Kidney (tissue), 14 donors: ENCODE measurements around the gene KLF11. TPM values are rescaled to one million over a fixed set of nuclear protein-coding genes. Genes with fewer than 3 reads are reported as not detected.

Experiments
- DNase-seq, 5 donors: peaks; one replicate each; pipeline ENCODE4 v3.0.0-alpha.2; 2013 to 2020
- FAIRE-seq: peaks from 2 replicates; lab custom pipeline; 2012; peaks lifted over from hg19 to GRCh38; lab: Jason Lieb, UNC
- H3K27ac ChIP-seq, 2 donors: one replicate each; pipeline ENCODE4 v1.7.0; 2013; ENCODE audit warnings: low read depth in 2 of 2, low read length in 2 of 2, inconsistent platforms in 1 of 2
- H3K27me3 ChIP-seq: one replicate; pipeline ENCODE4 v1.7.1; 2013; ENCODE audit warnings: low read length, inconsistent platforms; ENCODE audit not compliant: control insufficient read depth, insufficient read depth
- H3K36me3 ChIP-seq, 3 donors: one replicate each; pipeline versions ENCODE4 v1.7.0 to v1.7.1; 2013; ENCODE audit warnings: low read length in 3 of 3, control low read depth in 1 of 3, inconsistent platforms in 1 of 3; ENCODE audit not compliant: insufficient read depth in 3 of 3, control insufficient read depth in 2 of 3
- H3K4me1 ChIP-seq, 3 donors: one replicate each; pipeline versions ENCODE4 v1.7.0 to v1.7.1; 2013; ENCODE audit warnings: low read length in 3 of 3, inconsistent platforms in 1 of 3, low read depth in 1 of 3; ENCODE audit not compliant: control insufficient read depth in 2 of 3, insufficient read depth in 2 of 3
- H3K4me3 ChIP-seq, 3 donors: one replicate each; pipeline versions ENCODE4 v1.7.0 to v1.8.1; 2013; ENCODE audit warnings: low read length in 3 of 3, control low read depth in 1 of 3, inconsistent platforms in 1 of 3
- H3K9ac ChIP-seq, 3 donors: one replicate each; pipeline versions ENCODE4 v1.7.0 to v1.7.1; 2013; ENCODE audit warnings: low read length in 3 of 3, control low read depth in 1 of 3, inconsistent platforms in 1 of 3
- H3K9me3 ChIP-seq, 3 donors: one replicate each; pipeline versions ENCODE4 v1.7.0 to v1.7.1; 2013; ENCODE audit warnings: low read length in 3 of 3, control low read depth in 1 of 3, inconsistent platforms in 1 of 3; ENCODE audit not compliant: control insufficient read depth in 2 of 3, insufficient read depth in 1 of 3
- CTCF ChIP-seq: IDR thresholded peaks from 3 replicates; pipeline ENCODE4 v1.5.1; 2012; ENCODE audit warnings: mild to moderate bottlenecking, moderate library complexity, borderline replicate concordance; ENCODE audit not compliant: insufficient read depth; ENCODE audit errors: extremely low read depth
- intact Hi-C: fragments of 100-400 bp; cut with DNase I; formaldehyde crosslinking; loops from one replicate; pipeline ENCODE4 v1.11.1; 2022
- polyA plus RNA-seq: library from polyadenylated mRNA; stranded (reverse); fragments of 350-450 nt; fragmentation: Illumina TruSeq; extraction: RNeasy Lipid Tissue Mini Kit (QIAGEN cat#74804); gene quantifications from one replicate; pipeline ENCODE4 v1.2.3, GENCODE V29; 2014; ENCODE audit warnings: low read depth, low replicate concordance; ENCODE audit not compliant: insufficient read depth
- total RNA-seq: library from RNA; stranded (reverse); fragmentation: NEBNext Ultra II Directional; extraction: Animal tissue kit (Norgen Biotek cat#: 25700); gene quantifications from one replicate; pipeline ENCODE4 v1.2.1, GENCODE V29; 2021
- donor health status: control.
- donor health status: control.
- donor health status: control.
- donor health status: control.
- donor health status: control.
- donor health status: DM: yes; HTN: yes; CAD: no.
- donor health status: Normal renal cell carcinoma (clear cell type).

The KLF11 gene
- total and polyA plus RNA-seq, 2 donors from 2014 or later = 9.4 to 34.0 TPM

GRCh38 chr2:10016001-10016801 lies 27.1 kb upstream of the KLF11 start:
- intact Hi-C loops = no loop called here
- no peak for FAIRE-seq
- H3K36me3 ChIP-seq = no peaks in the 10 kb centered on the region
- H3K27me3 ChIP-seq = no peaks in the 10 kb centered on the region
- no peak overlapping the region for H3K9ac ChIP-seq
- DNase-seq = peak in 1 of 5 donors; percentile 25
- TF ChIP-seq CTCF = no peak
- H3K4me1 ChIP-seq = peaks cover 0 to 6% (median 2%) of the 10 kb centered on the region in 3 donors
- H3K27ac ChIP-seq = no peak overlapping the region
- no peak overlapping the region for H3K4me3 ChIP-seq
- peaks cover 0 to 4% (median 0%) of the 10 kb centered on the region in 3 donors for H3K9me3 ChIP-seq

DNA sequence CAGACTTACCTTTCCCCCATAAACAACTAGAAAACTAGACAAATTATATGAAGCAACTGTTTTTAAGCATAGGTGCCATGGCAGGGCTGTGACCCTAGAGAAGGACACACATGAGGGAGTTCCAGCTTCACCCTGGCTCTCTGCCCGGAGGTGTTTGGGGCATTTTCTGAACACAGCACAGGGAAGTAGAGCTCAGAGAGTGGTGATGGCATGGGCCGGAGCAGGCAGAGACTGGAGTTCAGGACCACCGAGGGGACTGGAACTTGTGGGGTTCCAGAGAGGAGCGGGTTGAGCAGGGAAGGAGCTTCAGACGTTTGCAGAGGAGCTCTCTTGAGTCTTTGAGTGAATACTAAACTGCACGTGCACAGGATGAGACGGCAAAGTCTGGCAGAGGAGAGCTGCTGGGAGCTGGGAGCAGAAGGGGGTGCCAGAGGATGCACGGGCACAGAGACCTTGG lies 26.5 kb upstream of the KLF11 start:
- H3K4me3 ChIP-seq = no peak overlapping the region
- intact Hi-C loops = no loop called here
- no peaks in the 10 kb centered on the region for H3K36me3 ChIP-seq
- H3K27me3 ChIP-seq = no peaks in the 10 kb centered on the region
- DNase-seq (peak in 1 of 5 donors; percentile 38), FAIRE-seq (no peak)
- no peak overlapping the region for H3K27ac ChIP-seq
- TF ChIP-seq CTCF = no peak
- peaks cover 0 to 6% (median 2%) of the 10 kb centered on the region in 3 donors for H3K4me1 ChIP-seq
- peaks cover 0 to 4% (median 0%) of the 10 kb centered on the region in 3 donors for H3K9me3 ChIP-seq
- H3K9ac ChIP-seq = no peak overlapping the region

DNA sequence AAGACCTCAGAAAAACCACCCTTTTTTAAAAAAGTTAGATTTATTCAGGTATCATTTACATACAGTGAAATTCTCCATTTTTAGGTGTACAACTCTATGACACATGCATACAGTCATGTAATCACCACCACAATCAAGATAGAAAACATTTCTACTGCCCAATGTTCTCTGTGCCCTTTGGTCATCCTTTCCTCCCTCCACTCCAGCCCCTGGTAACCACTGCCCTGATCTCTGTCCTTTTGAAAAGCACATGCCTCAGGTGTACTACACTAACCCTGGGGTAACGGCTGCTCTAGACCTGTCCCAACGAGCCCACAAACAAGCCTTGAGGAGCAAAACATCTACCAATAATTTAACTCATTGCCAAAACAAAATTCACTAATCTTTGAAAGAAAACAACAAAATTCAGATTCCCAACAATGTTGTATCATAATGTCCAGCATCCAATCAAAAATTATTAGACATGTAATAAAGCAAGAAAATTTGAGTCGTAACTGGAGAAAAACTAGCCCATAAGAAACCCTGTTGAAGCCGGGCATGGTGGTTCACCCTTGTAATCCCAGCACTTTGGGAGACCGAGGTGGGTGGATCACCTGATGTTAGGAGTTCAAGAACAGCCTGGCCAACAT lies 25.9 kb upstream of the KLF11 start:
- Histone ChIP-seq H3K9me3 (peaks cover 0 to 4% (median 0%) of the 10 kb centered on the region in 3 donors), H3K27me3 (no peaks in the 10 kb centered on the region), H3K4me1 (peaks cover 0 to 6% (median 2%) of the 10 kb centered on the region in 3 donors), H3K9ac (no peak overlapping the region), H3K4me3 (no peak overlapping the region), H3K36me3 (no peaks in the 10 kb centered on the region), H3K27ac (no peak overlapping the region)
- intact Hi-C loops = no loop called here
- DNase-seq = no peak
- no peak for TF ChIP-seq CTCF
- no peak for FAIRE-seq
